DMS153 treated with DMSO at 0.1 percent for 48 hours (cell line): Measurements from ENCODE around the gene FAM83E.
"Not testable (repeated sequence)": the region's sequence is repeated elsewhere in the genome, so short reads cannot be mapped to it uniquely, and the experiment has no call there.

ENCODE experiments used
- DNase-seq: peaks from one replicate; lab custom pipeline; 2025; ENCODE audit not compliant: unreplicated experiment; lab: John Stamatoyannopoulos, UW

The FAM83E gene

GRCh38 chr19:48614436-48615230 is at the start of gene FAM83E:
Gene FAM83E (minus strand): TSS chr19:48615076. CDS start chr19:48613372, 1,704 bp downstream.
- DNase-seq = peak; percentile 82

GRCh38 chr19:48664476-48664875 is 49.6 kb upstream of the FAM83E start:
- no peak for DNase-seq

DNA sequence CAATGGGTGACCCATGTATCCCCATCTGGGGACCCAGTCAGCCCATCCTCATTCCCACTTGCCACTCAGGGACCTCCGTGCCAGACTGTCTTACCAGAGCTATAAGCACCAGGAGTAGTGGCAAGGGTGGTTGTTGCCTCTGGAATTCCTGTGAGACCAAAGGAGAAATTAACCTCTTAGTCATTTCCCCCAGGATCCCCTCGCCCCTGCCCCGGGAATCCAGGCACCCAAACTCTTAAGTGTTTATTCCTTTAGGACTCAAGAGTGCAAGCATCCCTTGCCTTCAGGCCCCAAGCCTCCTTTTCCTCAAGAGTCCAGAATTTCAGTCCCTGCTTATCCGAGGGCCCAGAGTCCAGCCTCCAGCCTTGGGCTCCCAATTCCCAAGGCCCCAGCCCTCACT is 48.8 kb upstream of the FAM83E start:
- no peak for DNase-seq

GRCh38 chr19:48661711-48662090 is 46.8 kb upstream of the FAM83E start:
- no peak for DNase-seq

- DNase-seq = peak; percentile 95
Observed at GRCh38 chr19:48660852-48661710, 46.2 kb upstream of the FAM83E start.

- peak; percentile 4 for DNase-seq
Observed at GRCh38 chr19:48659768-48660167, 44.9 kb upstream of the FAM83E start.

- DNase-seq = no peak
Observed at GRCh38 chr19:48658483-48658882, 43.6 kb upstream of the FAM83E start.

GRCh38 chr19:48657828-48658227 is 43.0 kb upstream of the FAM83E start:
- DNase-seq = not testable (repeated sequence)

GRCh38 chr19:48656840-48657474 is 42.1 kb upstream of the FAM83E start:
- no peak for DNase-seq

GRCh38 chr19:48654299-48655059 is 39.6 kb upstream of the FAM83E start:
- no peak for DNase-seq

GRCh38 chr19:48651683-48652048 is 36.8 kb upstream of the FAM83E start:
- no peak for DNase-seq

GRCh38 chr19:48650974-48651682 is 36.3 kb upstream of the FAM83E start:
- DNase-seq = no peak

- no peak for DNase-seq
Observed at GRCh38 chr19:48648134-48648533, 33.3 kb upstream of the FAM83E start.

DNA sequence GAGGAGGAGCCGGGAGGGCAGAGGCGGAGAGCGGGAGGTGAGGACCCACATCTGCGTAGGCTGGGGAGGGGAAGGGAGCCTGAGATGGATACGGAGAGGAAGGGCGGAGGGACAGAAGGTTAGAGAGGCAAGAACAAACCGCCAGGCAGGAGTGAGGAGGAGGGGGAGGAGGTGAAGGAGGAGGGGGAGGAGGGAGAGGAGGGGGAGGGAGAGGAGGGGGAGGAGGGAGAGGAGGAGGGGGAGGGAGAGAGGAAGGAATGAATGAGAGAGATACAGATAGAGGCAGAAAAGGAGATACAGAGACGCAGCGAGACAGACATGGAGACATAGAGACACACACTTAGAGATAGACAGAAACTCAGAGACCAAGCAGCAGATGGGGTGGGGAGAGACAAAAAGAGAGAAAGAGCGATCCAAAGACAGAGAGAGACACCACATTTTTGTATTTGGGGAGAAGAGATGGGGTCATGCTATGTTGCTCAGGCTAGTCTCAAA is 31.9 kb upstream of the FAM83E start:
- no peak for DNase-seq

GRCh38 chr19:48646001-48646721 is 31.3 kb upstream of the FAM83E start, which contains the start of gene CA11:
Gene CA11 (minus strand): TSS chr19:48646187. CDS start chr19:48645632, 555 bp downstream.
- peak; percentile 84 for DNase-seq

- DNase-seq = peak; percentile 49
Observed at GRCh38 chr19:48645620-48646000, 30.7 kb upstream of the FAM83E start.

DNA sequence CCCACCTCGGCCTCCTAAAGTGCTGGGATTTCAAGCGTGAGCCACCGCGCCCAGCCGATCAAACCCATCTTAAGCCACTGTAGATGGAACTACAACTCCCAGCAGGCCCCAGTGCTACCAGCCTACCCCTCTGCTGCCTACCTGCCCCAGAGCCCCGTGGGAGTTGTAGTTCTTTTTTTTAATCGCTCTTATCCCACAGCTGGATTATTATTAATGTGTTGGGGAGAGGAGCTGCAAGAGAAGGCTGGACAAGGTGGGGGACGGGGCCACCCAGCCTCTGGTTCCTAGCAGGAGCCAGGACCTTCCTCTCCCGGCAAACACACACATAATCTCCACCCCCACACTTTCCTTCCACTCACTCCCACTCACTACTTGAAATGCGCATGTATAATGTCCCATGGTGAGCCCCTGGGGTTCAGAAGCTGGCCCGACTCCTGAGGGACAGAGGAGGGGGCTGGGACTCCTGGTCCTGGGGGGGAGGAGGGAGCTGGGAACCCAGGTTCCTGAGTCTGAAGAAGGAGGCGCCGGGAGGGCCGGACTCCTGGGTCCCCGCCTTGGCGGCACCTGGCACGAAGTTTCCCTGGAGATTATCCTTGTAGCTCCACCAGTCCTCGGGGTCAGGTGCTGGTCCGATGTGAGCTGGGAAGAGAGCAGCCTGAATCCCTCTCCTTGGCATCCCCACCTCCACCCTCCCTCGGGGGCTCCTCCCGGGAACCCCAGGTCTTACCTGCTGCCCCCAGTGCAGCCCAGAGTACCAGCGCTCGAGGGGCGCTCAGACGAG is 30.2 kb upstream of the FAM83E start:
- peak; percentile 57 for DNase-seq

DNA sequence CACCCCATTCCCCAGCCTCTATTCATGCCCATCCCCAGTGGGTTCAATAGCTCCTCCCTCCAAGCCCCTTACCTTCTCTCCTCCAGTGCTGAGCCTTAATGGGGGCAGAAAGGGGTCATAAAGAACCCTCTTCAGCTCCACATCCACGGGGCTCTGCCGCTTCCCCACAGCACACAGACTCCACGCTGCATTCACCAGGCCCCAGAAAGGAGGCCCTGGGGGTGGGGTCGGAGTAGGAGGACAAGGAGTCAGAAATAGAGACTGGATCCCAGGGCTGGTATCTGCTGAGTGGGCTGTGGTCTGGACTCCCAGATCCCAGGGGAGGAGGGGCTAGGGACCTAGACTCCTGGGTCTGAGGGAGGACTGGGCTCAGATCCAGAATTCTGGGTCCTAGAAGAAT is 29.5 kb upstream of the FAM83E start:
- no peak for DNase-seq

- no peak for DNase-seq
Observed at GRCh38 chr19:48642862-48643261, 28.0 kb upstream of the FAM83E start.
